Ascending aorta (tissue), 2 donors: Measurements from ENCODE around the gene SF3B6. TPM values are rescaled to one million over a fixed set of nuclear protein-coding genes. Genes with fewer than 3 reads are reported as not detected.
A peak's percentile ranks its signal among the peaks of the same experiment; 100 is the strongest.

Experiments
- DNase-seq, 2 donors: peaks; one replicate each; pipeline ENCODE4 v3.0.0-alpha.2; 2019; ENCODE audit warnings: low spot score in 2 of 2
- H3K27ac ChIP-seq, 2 donors: fragments of 200-600 bp; sonication (generic); one replicate each; pipeline ENCODE4 v1.5.1; 2016 to 2017; ENCODE audit warnings: mild to moderate bottlenecking in 1 of 2
- H3K27me3 ChIP-seq: fragments of 200-600 bp; sonication (generic); one replicate; pipeline ENCODE4 v1.5.1; 2017
- H3K36me3 ChIP-seq, 2 donors: fragments of 200-600 bp; sonication (generic); one replicate each; pipeline ENCODE4 v1.5.1; 2016
- H3K4me1 ChIP-seq, 2 donors: fragments of 200-600 bp; sonication (generic); one replicate each; pipeline ENCODE4 v1.5.1; 2016 to 2017; ENCODE audit warnings: mild to moderate bottlenecking in 1 of 2
- H3K4me3 ChIP-seq, 2 donors: fragments of 200-600 bp; sonication (generic); one replicate each; pipeline ENCODE4 v1.5.1; 2016 to 2017; ENCODE audit warnings: mild to moderate bottlenecking in 1 of 2
- H3K9me3 ChIP-seq, 2 donors: fragments of 200-600 bp; sonication (generic); one replicate each; pipeline ENCODE4 v1.5.1; 2016
- CTCF ChIP-seq, 3 experiments: fragments of 200-600 bp in 2 of 3; fragments of 450-650 bp in 1 of 3; sonication (generic) in 2 of 3; IDR thresholded peaks; one replicate each; pipeline ENCODE4 v1.5.1; 2016 to 2019; ENCODE audit warnings: antibody characterized with exemption in 3 of 3, mild to moderate bottlenecking in 1 of 3, moderate library complexity in 1 of 3
- intact Hi-C: fragments of 100-400 bp; cut with DNase I; formaldehyde crosslinking; loops from one replicate; pipeline ENCODE4 v1.15.1; 2023
- total RNA-seq: library from RNA; depleted of rRNA; stranded (reverse); fragments of >200 nt; gene quantifications from one replicate; pipeline ENCODE4 v1.1.0, GENCODE V29; 2016

The SF3B6 gene
- total RNA-seq, 1 donor from 2014 or later, result 26.9 TPM

- intact Hi-C loops, result loop anchor here (2.0 kb wide), 1 partner anchor 73 kb away; the partner anchor contains the start of genes FAM228B and PFN4
- Histone ChIP-seq H3K4me1 (peaks cover 0 to 17% of the 10 kb centered on the region in 2 donors), H3K36me3 (no peaks in the 10 kb centered on the region), H3K4me3 (peak within 1 kb of the TSS; percentile 61 to 95), H3K27me3 (no peaks in the 10 kb centered on the region), H3K27ac (peak within 1 kb of the TSS; percentile 65 to 82), H3K9me3 (no peaks in the 10 kb centered on the region)
- TF ChIP-seq CTCF (IDR thresholded peaks at IDR 0.05), result no peak
- peak in 1 of 2 donors; percentile 82 for DNase-seq
Measured at GRCh38 chr2:24049485-24050021, 26.6 kb downstream of the SF3B6 start, which contains the start of gene FKBP1B. Gene FKBP1B (plus strand): TSS chr2:24049741. CDS start chr2:24049850, 109 bp downstream.

GRCh38 chr2:24048769-24049484 is 27.2 kb downstream of the SF3B6 start:
- Histone ChIP-seq H3K4me1 (peaks cover 0 to 17% of the 10 kb centered on the region in 2 donors), H3K9me3 (no peaks in the 10 kb centered on the region), H3K27me3 (no peaks in the 10 kb centered on the region), H3K27ac (peak overlapping the region; percentile 65 to 82), H3K36me3 (no peaks in the 10 kb centered on the region), H3K4me3 (peak overlapping the region; percentile 61 to 95)
- DNase-seq, result no peak
- intact Hi-C loops, result loop anchor here (2.0 kb wide), 1 partner anchor 74 kb away; the partner anchor contains the start of genes FAM228B and PFN4
- TF ChIP-seq CTCF (IDR thresholded peaks at IDR 0.05), result no peak

GRCh38 chr2:24047703-24048033 is 28.5 kb downstream of the SF3B6 start:
- Histone ChIP-seq H3K4me1 (peaks cover 0 to 17% of the 10 kb centered on the region in 2 donors), H3K27me3 (no peaks in the 10 kb centered on the region), H3K9me3 (no peaks in the 10 kb centered on the region), H3K27ac (peak overlapping the region in 1 of 2 donors; percentile 38), H3K36me3 (no peaks in the 10 kb centered on the region), H3K4me3 (peak overlapping the region; percentile 31 to 86)
- DNase-seq, result no peak
- intact Hi-C loops, result loop anchor here (1.0 to 2.0 kb wide), 3 partner anchors 29 to 121 kb away; partner anchors contain the start of genes ATAD2B, FAM228B, PFN4 and SF3B6
- TF ChIP-seq CTCF (IDR thresholded peaks at IDR 0.05), result no peak

GRCh38 chr2:24046930-24047702 is 29.0 kb downstream of the SF3B6 start, which contains the start of gene WDCP:
Gene WDCP (minus strand): TSS chr2:24047391. CDS start chr2:24039494, 7,897 bp downstream.
- intact Hi-C loops, result loop anchor here (1.0 to 2.0 kb wide), 2 partner anchors 29 to 120 kb away; partner anchors contain the start of genes ATAD2B and SF3B6
- no peak for TF ChIP-seq CTCF (IDR thresholded peaks at IDR 0.05)
- Histone ChIP-seq H3K27ac (peak within 1 kb of the TSS; percentile 68 to 75), H3K27me3 (no peaks in the 10 kb centered on the region), H3K9me3 (no peaks in the 10 kb centered on the region), H3K4me1 (peaks cover 0 to 17% of the 10 kb centered on the region in 2 donors), H3K4me3 (peak within 1 kb of the TSS; percentile 79 to 86), H3K36me3 (no peaks in the 10 kb centered on the region)
- peak; percentile 96 to 99 for DNase-seq

- peaks cover 0 to 17% of the 10 kb centered on the region in 2 donors for H3K4me1 ChIP-seq
- H3K4me3 ChIP-seq, result peak overlapping the region; percentile 79 to 86
- no peaks in the 10 kb centered on the region for H3K27me3 ChIP-seq
- intact Hi-C loops, result loop anchor here (2.0 kb wide), 1 partner anchor 120 kb away; the partner anchor contains the start of gene ATAD2B
- DNase-seq, result no peak
- no peaks in the 10 kb centered on the region for H3K9me3 ChIP-seq
- H3K27ac ChIP-seq, result peak overlapping the region; percentile 11 to 68
- H3K36me3 ChIP-seq, result no peaks in the 10 kb centered on the region
- no peak for TF ChIP-seq CTCF (IDR thresholded peaks at IDR 0.05)
Measured at GRCh38 chr2:24046599-24046929, 29.6 kb downstream of the SF3B6 start.
